H9 (cell line): Measurements from ENCODE around the gene POR. TPM values are rescaled to one million over a fixed set of nuclear protein-coding genes. Genes with fewer than 3 reads are reported as not detected.

Source experiments
- DNase-seq: peaks from one replicate; pipeline ENCODE4 v3.0.0-alpha.2; 2017
- H2AFZ ChIP-seq: one replicate; pipeline ENCODE4 v1.6.1; 2013; ENCODE audit warnings: mild to moderate bottlenecking, low read length, control low read depth, moderate library complexity
- H2AK5ac ChIP-seq: 2 replicates; pipeline ENCODE4 v1.6.1; 2013; ENCODE audit warnings: low read length, control low read depth, mixed read lengths; ENCODE audit not compliant: insufficient read length
- H2BK120ac ChIP-seq: one replicate; pipeline ENCODE4 v1.6.1; 2013; ENCODE audit warnings: low read depth, mild to moderate bottlenecking, low read length, control low read depth, inconsistent platforms; ENCODE audit not compliant: poor library complexity, severe bottlenecking
- H2BK12ac ChIP-seq: 2 replicates; pipeline ENCODE4 v1.6.1; 2013; ENCODE audit warnings: low read length, control low read depth, mixed read lengths, low read depth; ENCODE audit not compliant: insufficient read length
- H2BK15ac ChIP-seq: 2 replicates; pipeline ENCODE4 v1.6.1; 2013; ENCODE audit warnings: low read depth, low read length, control low read depth
- H2BK20ac ChIP-seq: one replicate; pipeline ENCODE4 v1.6.1; 2013; ENCODE audit warnings: low read depth, mild to moderate bottlenecking, low read length, control low read depth, inconsistent platforms; ENCODE audit not compliant: poor library complexity, severe bottlenecking
- H2BK5ac ChIP-seq: 2 replicates; pipeline ENCODE4 v1.6.1; 2013; ENCODE audit warnings: low read length, control low read depth, mixed read lengths; ENCODE audit not compliant: insufficient read length
- H3K14ac ChIP-seq: 2 replicates; pipeline ENCODE4 v1.6.1; 2013; ENCODE audit warnings: low read length, control low read depth; ENCODE audit not compliant: insufficient read depth
- H3K18ac ChIP-seq: 2 replicates; pipeline ENCODE4 v1.6.1; 2013; ENCODE audit warnings: low read depth, mild to moderate bottlenecking, mixed read lengths, low read length, control low read depth; ENCODE audit not compliant: insufficient read length
- H3K23ac ChIP-seq: 2 replicates; pipeline ENCODE4 v1.6.1; 2013; ENCODE audit warnings: low read length, control low read depth, mixed read lengths, low read depth; ENCODE audit not compliant: insufficient read length
- H3K23me2 ChIP-seq: 2 replicates; pipeline ENCODE4 v1.6.1; 2013; ENCODE audit warnings: low read depth, mild to moderate bottlenecking, mixed read lengths, low read length, control low read depth; ENCODE audit not compliant: insufficient read length, poor library complexity, severe bottlenecking
- H3K27ac ChIP-seq: 2 replicates; pipeline ENCODE4 v1.5.1; 2013; ENCODE audit warnings: low read length, control low read depth, mixed read lengths, low read depth; ENCODE audit not compliant: insufficient read length
- H3K27me3 ChIP-seq: 2 replicates; pipeline ENCODE4 v1.6.1; 2013; ENCODE audit warnings: low read length, control low read depth, inconsistent platforms; ENCODE audit not compliant: insufficient read depth
- H3K4ac ChIP-seq: 2 replicates; pipeline ENCODE4 v1.6.1; 2013; ENCODE audit warnings: low read depth, mild to moderate bottlenecking, control low read depth, inconsistent platforms, low read length, moderate library complexity
- H3K4me1 ChIP-seq: 2 replicates; pipeline ENCODE4 v1.6.1; 2013; ENCODE audit warnings: low read length, control low read depth, inconsistent platforms; ENCODE audit not compliant: insufficient read depth
- H3K4me2 ChIP-seq: 2 replicates; pipeline ENCODE4 v1.6.1; 2013; ENCODE audit warnings: low read length, control low read depth, mixed read lengths; ENCODE audit not compliant: insufficient read length, insufficient read depth
- H3K56ac ChIP-seq: 2 replicates; pipeline ENCODE4 v1.6.1; 2013; ENCODE audit warnings: low read depth, mild to moderate bottlenecking, mixed read lengths, low read length, control low read depth; ENCODE audit not compliant: insufficient read length
- H3K79me1 ChIP-seq: 2 replicates; pipeline ENCODE4 v1.6.1; 2013; ENCODE audit warnings: low read depth, mild to moderate bottlenecking, moderate library complexity, low read length, control low read depth, inconsistent platforms; ENCODE audit not compliant: insufficient read depth, poor library complexity, severe bottlenecking
- H3K79me2 ChIP-seq: 2 replicates; pipeline ENCODE4 v1.6.1; 2013; ENCODE audit warnings: low read length, control low read depth, inconsistent platforms; ENCODE audit not compliant: insufficient read depth
- H3K9ac ChIP-seq: 2 replicates; pipeline ENCODE4 v1.6.1; 2013; ENCODE audit warnings: low read length, control low read depth, mixed read lengths; ENCODE audit not compliant: insufficient read length; ENCODE audit errors: extremely low read depth
- H3K9me3 ChIP-seq: one replicate; pipeline ENCODE4 v1.6.1; 2013; ENCODE audit warnings: low read depth, low read length, inconsistent platforms; ENCODE audit not compliant: control insufficient read depth
- H3T11ph ChIP-seq: one replicate; pipeline ENCODE4 v1.6.1; 2013; ENCODE audit warnings: mild to moderate bottlenecking, low read length, control low read depth, inconsistent platforms
- H4K20me1 ChIP-seq: one replicate; pipeline ENCODE4 v1.6.1; 2013; ENCODE audit not compliant: control insufficient read depth, insufficient read length, insufficient read depth
- H4K5ac ChIP-seq: 2 replicates; pipeline ENCODE4 v1.6.1; 2013; ENCODE audit warnings: low read depth, mild to moderate bottlenecking, mixed read lengths, low read length, control low read depth; ENCODE audit not compliant: insufficient read length
- H4K8ac ChIP-seq: replicated peaks from 2 replicates; pipeline ENCODE4 v1.6.1; 2013; ENCODE audit warnings: low read length, control low read depth, mixed read lengths, low read depth; ENCODE audit not compliant: insufficient read length
- H4K91ac ChIP-seq: 2 replicates; pipeline ENCODE4 v1.6.1; 2013; ENCODE audit warnings: low read depth, mild to moderate bottlenecking, moderate library complexity, mixed read lengths, low read length, control low read depth; ENCODE audit not compliant: insufficient read length
- H3K27ac Mint-ChIP-seq, 3 experiments: 2 replicates in 2 of 3; 3 replicates in 1 of 3; pipeline ENCODE4 v1.8.0; 2020 to 2021; ENCODE audit warnings: mixed read lengths in 3 of 3, mild to moderate bottlenecking in 1 of 3, moderate library complexity in 1 of 3
- H3K27me3 Mint-ChIP-seq: 2 replicates; pipeline ENCODE4 v1.8.0; 2021; ENCODE audit warnings: low read depth, mild to moderate bottlenecking, moderate library complexity, mixed read lengths
- H3K36me3 Mint-ChIP-seq, 3 experiments: 2 replicates in 2 of 3; 3 replicates in 1 of 3; pipeline ENCODE4 v1.8.0; 2020 to 2021; ENCODE audit warnings: low read depth in 3 of 3, mixed read lengths in 3 of 3; ENCODE audit not compliant: insufficient read depth in 1 of 3
- H3K4me1 Mint-ChIP-seq, 2 experiments: 2 replicates each; pipeline ENCODE4 v1.8.0; 2020; ENCODE audit warnings: mixed read lengths in 2 of 2
- H3K4me3 Mint-ChIP-seq, 2 experiments: 2 replicates in 1 of 2; 3 replicates in 1 of 2; pipeline ENCODE4 v1.8.0; 2020 to 2021; ENCODE audit warnings: mild to moderate bottlenecking in 2 of 2, mixed read lengths in 2 of 2, moderate library complexity in 1 of 2
- H3K9me3 Mint-ChIP-seq, 2 experiments: 2 replicates in 1 of 2; 3 replicates in 1 of 2; pipeline ENCODE4 v1.8.0; 2020; ENCODE audit warnings: mild to moderate bottlenecking in 2 of 2, mixed read lengths in 2 of 2, moderate library complexity in 1 of 2
- WGBS: extraction: QIAGEN DNeasy Blood & Tissue Kit; methylation state at CpG from one replicate; pipeline ENCODE4 v1.1.7; 2013; ENCODE audit warnings: missing lambda C conversion rate, low lambda C conversion rate, mixed read lengths; ENCODE audit not compliant: insufficient read length; ENCODE audit errors: extremely low coverage; 5-methylcytosine and 5-hydroxymethylcytosine counted together
- total RNA-seq: library from RNA; stranded (reverse); gene quantifications from 2 replicates; pipeline ENCODE4 v1.2.1, GENCODE V29; 2021
- TF ChIP-seq, protein P1 (sequence below): fragments of 200-600 bp; sonication (generic); conservative IDR thresholded peaks from 3 replicates; pipeline ENCODE4 v1.8.0; 2021; ENCODE audit warnings: antibody characterized with exemption, mild to moderate bottlenecking

POR gene
- total RNA-seq, 1 experiment from 2014 or later = 128 TPM

DNA sequence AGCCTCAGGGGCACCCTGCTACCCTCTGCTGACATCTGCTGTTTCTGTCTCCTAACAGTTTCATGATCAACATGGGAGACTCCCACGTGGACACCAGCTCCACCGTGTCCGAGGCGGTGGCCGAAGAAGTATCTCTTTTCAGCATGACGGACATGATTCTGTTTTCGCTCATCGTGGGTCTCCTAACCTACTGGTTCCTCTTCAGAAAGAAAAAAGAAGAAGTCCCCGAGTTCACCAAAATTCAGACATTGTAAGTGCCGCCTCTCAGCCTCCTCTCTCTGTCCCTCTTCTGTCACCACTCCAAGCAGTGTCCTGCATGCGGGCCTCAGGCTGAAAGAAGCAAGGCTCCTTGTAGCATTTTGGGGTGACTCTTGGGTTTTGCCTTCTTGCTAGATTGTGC, 39.0 kb downstream of the POR start:
- no peak overlapping the region for H2BK120ac ChIP-seq
- no peaks in the 10 kb centered on the region for H3K9me3 ChIP-seq
- H3K18ac ChIP-seq = no peak overlapping the region
- no peaks in the 10 kb centered on the region for H3K79me1 ChIP-seq
- H3K4me2 ChIP-seq = no peak overlapping the region
- H3K9me3 Mint-ChIP-seq = peaks cover 2 to 6% of the 10 kb centered on the region in 2 experiments; a peak in 1 of 5 replicates
- no peak overlapping the region for H3K27ac ChIP-seq
- H2BK12ac ChIP-seq = no peak overlapping the region
- H4K20me1 ChIP-seq = no peaks in the 10 kb centered on the region
- H2BK5ac ChIP-seq = no peak overlapping the region
- peaks cover 18 to 48% (median 36%) of the 10 kb centered on the region in 3 experiments; a peak in 6 of 7 replicates for H3K36me3 Mint-ChIP-seq
- H3T11ph ChIP-seq = no peak overlapping the region
- no peaks in the 10 kb centered on the region for H3K27me3 Mint-ChIP-seq
- no peak overlapping the region for H2AK5ac ChIP-seq
- no peak overlapping the region for H3K9ac ChIP-seq
- H2BK15ac ChIP-seq = no peak overlapping the region
- no CpG with 5 or more reads among the region's 11 CpGs for WGBS
- no peak overlapping the region for H3K14ac ChIP-seq
- H3K27me3 ChIP-seq = no peaks in the 10 kb centered on the region
- H2BK20ac ChIP-seq = no peak overlapping the region
- H3K4me1 Mint-ChIP-seq = peaks cover 13 to 17% of the 10 kb centered on the region in 2 experiments
- H3K4me1 ChIP-seq = no peaks in the 10 kb centered on the region
- no peak overlapping the region for H4K91ac ChIP-seq
- no peak overlapping the region for H3K4ac ChIP-seq
- H3K23ac ChIP-seq = no peak overlapping the region
- TF ChIP-seq, protein P1, sequence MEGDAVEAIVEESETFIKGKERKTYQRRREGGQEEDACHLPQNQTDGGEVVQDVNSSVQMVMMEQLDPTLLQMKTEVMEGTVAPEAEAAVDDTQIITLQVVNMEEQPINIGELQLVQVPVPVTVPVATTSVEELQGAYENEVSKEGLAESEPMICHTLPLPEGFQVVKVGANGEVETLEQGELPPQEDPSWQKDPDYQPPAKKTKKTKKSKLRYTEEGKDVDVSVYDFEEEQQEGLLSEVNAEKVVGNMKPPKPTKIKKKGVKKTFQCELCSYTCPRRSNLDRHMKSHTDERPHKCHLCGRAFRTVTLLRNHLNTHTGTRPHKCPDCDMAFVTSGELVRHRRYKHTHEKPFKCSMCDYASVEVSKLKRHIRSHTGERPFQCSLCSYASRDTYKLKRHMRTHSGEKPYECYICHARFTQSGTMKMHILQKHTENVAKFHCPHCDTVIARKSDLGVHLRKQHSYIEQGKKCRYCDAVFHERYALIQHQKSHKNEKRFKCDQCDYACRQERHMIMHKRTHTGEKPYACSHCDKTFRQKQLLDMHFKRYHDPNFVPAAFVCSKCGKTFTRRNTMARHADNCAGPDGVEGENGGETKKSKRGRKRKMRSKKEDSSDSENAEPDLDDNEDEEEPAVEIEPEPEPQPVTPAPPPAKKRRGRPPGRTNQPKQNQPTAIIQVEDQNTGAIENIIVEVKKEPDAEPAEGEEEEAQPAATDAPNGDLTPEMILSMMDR = no peak
- no peak overlapping the region for H4K8ac ChIP-seq
- H3K56ac ChIP-seq = no peak overlapping the region
- no peak overlapping the region for H3K4me3 Mint-ChIP-seq
- H3K23me2 ChIP-seq = no peaks in the 10 kb centered on the region
- H2AFZ ChIP-seq = no peak overlapping the region
- H4K5ac ChIP-seq = no peak overlapping the region
- H3K79me2 ChIP-seq = peaks cover under 1% of the 10 kb centered on the region; the same call in 1 of the 2 replicates
- no peak for DNase-seq
- H3K27ac Mint-ChIP-seq = peak overlapping the region in 1 of 3 experiments; percentile 27; a peak in 2 of 7 replicates
